Measurements from ENCODE around the gene USP25. TPM values are rescaled to one million over a fixed set of nuclear protein-coding genes. Genes with fewer than 3 reads are reported as not detected.
"Not testable (repeated sequence)": the region's sequence is repeated elsewhere in the genome, so short reads cannot be mapped to it uniquely, and the experiment has no call there.

The USP25 gene
- total and polyA plus RNA-seq, 2 of the 8 experiments (the other 6 are each of a cell fraction or from before 2014, with no cell fraction given): 11.2 to 48.1 TPM

- H3K79me1 ChIP-seq (ENCODE audit: low read depth, low read length); H3K56ac ChIP-seq (replicated peaks; ENCODE audit: insufficient read length, low read depth, low read length); DNase-seq (ENCODE audit: low read depth in 1 of 2, low spot score in 2 of 2); H2BK5ac ChIP-seq (ENCODE audit: low read depth, low read length); H3K14ac ChIP-seq (ENCODE audit: insufficient read length); H3K18ac ChIP-seq (ENCODE audit: extremely low read depth, low read length); H3K27me3 ChIP-seq (replicated peaks in 1 of 4; ENCODE audit: control insufficient read depth in 3 of 4, extremely low read depth in 1 of 4, insufficient read depth in 3 of 4, low read length in 3 of 4); H2BK20ac ChIP-seq (ENCODE audit: low read length); H3K23ac ChIP-seq (ENCODE audit: insufficient read length); H3K4ac ChIP-seq (replicated peaks; ENCODE audit: insufficient read length, low read depth, low read length); H2AK5ac ChIP-seq (ENCODE audit: low read depth, low read length); FAIRE-seq; H4K91ac ChIP-seq (replicated peaks; ENCODE audit: insufficient read length, low read length); H3K27ac ChIP-seq (ENCODE audit: low read depth, low read length); H3K9ac ChIP-seq (replicated peaks in 1 of 4; ENCODE audit: extremely low read depth in 1 of 4, low read depth in 3 of 4, low read length in 3 of 4); H2BK120ac ChIP-seq (replicated peaks; ENCODE audit: low read depth, low read length); CTCF ChIA-PET (ENCODE audit: partially characterized antibody); H3K36me3 ChIP-seq (ENCODE audit: control insufficient read depth in 2 of 4, insufficient read depth in 4 of 4, low read length in 3 of 4); H2AFZ ChIP-seq (ENCODE audit: low read length); H3K23me2 ChIP-seq (ENCODE audit: low read depth, low read length); H2BK12ac ChIP-seq (ENCODE audit: low read depth, low read length); H4K5ac ChIP-seq (ENCODE audit: insufficient read length, low read depth, low read length); H2BK15ac ChIP-seq (ENCODE audit: low read length); H4K8ac ChIP-seq (ENCODE audit: extremely low read depth, insufficient read depth, low read length); H3K9me3 ChIP-seq (ENCODE audit: insufficient read depth in 2 of 2, low read depth in 1 of 2, low read length in 1 of 2): not testable (repeated sequence)
- POLR2A ChIA-PET (ENCODE audit: partially characterized antibody): interaction anchor here (0.6 to 1.7 kb wide), 3 partner anchors 9 to 17 kb away, joined by 3 to 7 read pairs (median 4); partner anchors contain the start of gene USP25
- H3K4me3 ChIP-seq (ENCODE audit: extremely low read depth in 1 of 4, insufficient read depth in 2 of 4, low read depth in 3 of 4, low read length in 4 of 4): peak overlapping the region in 1 of 4 experiments; percentile 47; a peak in 2 of 8 replicates
- peaks cover 4 to 32% (median 14%) of the 10 kb centered on the region in 4 experiments for H3K4me1 ChIP-seq (replicated peaks in 1 of 4; ENCODE audit: control insufficient read depth in 3 of 4, insufficient read depth in 4 of 4, low read length in 3 of 4)
- 30% methylated on average over 10 of the region's 10 CpGs; no CpG with 5 or more reads in 1 of the 2 experiments for WGBS, 2 experiments (ENCODE audit: extremely low coverage in 1 of 2, insufficient coverage in 1 of 2, insufficient read length in 1 of 2, insufficient replicate concordance in 2 of 2, low coverage in 1 of 2, low lambda C conversion rate in 2 of 2, missing lambda C conversion rate in 1 of 2)
- peaks cover 17 to 19% of the 10 kb centered on the region in 2 experiments for H4K20me1 ChIP-seq (replicated peaks in 1 of 2; ENCODE audit: control insufficient read depth in 1 of 2, insufficient read depth in 2 of 2, low read length in 2 of 2)
- peaks cover 24 to 100% of the 10 kb centered on the region in 2 experiments for H3K79me2 ChIP-seq (ENCODE audit: control insufficient read depth in 1 of 2, insufficient read depth in 2 of 2, low read length in 2 of 2)
- H3K4me2 ChIP-seq (ENCODE audit: insufficient read depth in 1 of 2, low read depth in 2 of 2, low read length in 2 of 2): peak overlapping the region; percentile 43 to 60
Observed at GRCh38 chr21:15738779-15739178, 9.0 kb downstream of the USP25 start.

Data from H1 (cell line).